Measurements from ENCODE around the gene AGAP1.

Gene AGAP1

GRCh38 chr2:236083934-236084333, 590.1 kb downstream of the AGAP1 start:
- H3K4me3 ChIP-seq (ENCODE audit: low read depth, low read length) = no peak overlapping the region
- no peak for TF ChIP-seq CTCF (conservative IDR thresholded peaks at IDR 0.05; ENCODE audit: low read depth, low read length)
- DNase-seq (ENCODE audit: low read depth) = no peak

- no peak for DNase-seq (ENCODE audit: low read depth)
- no peak overlapping the region for H3K4me3 ChIP-seq (ENCODE audit: low read depth, low read length)
- no peak for TF ChIP-seq CTCF (conservative IDR thresholded peaks at IDR 0.05; ENCODE audit: low read depth, low read length)
These were observed 591.4 kb downstream of the AGAP1 start for GRCh38 chr2:236085211-236085610.

GRCh38 chr2:236085647-236086046, 591.8 kb downstream of the AGAP1 start:
- TF ChIP-seq CTCF (conservative IDR thresholded peaks at IDR 0.05; ENCODE audit: low read depth, low read length) = no peak
- DNase-seq (ENCODE audit: low read depth) = no peak
- H3K4me3 ChIP-seq (ENCODE audit: low read depth, low read length) = no peak overlapping the region

- no peak overlapping the region for H3K4me3 ChIP-seq (ENCODE audit: low read depth, low read length)
- TF ChIP-seq CTCF (conservative IDR thresholded peaks at IDR 0.05; ENCODE audit: low read depth, low read length) = no peak
- no peak for DNase-seq (ENCODE audit: low read depth)
These were observed 592.6 kb downstream of the AGAP1 start for GRCh38 chr2:236086403-236086970.

- no peak for DNase-seq (ENCODE audit: low read depth)
- no peak overlapping the region for H3K4me3 ChIP-seq (ENCODE audit: low read depth, low read length)
- no peak for TF ChIP-seq CTCF (conservative IDR thresholded peaks at IDR 0.05; ENCODE audit: low read depth, low read length)
These were observed 593.2 kb downstream of the AGAP1 start for GRCh38 chr2:236086971-236087465.

- TF ChIP-seq CTCF (conservative IDR thresholded peaks at IDR 0.05; ENCODE audit: low read depth, low read length) = no peak
These were observed 594.7 kb downstream of the AGAP1 start for GRCh38 chr2:236088368-236089057.

More at GRCh38 chr2:236088368-236089057, 594.7 kb downstream of the AGAP1 start:
- DNase-seq (ENCODE audit: low read depth) = no peak
- H3K4me3 ChIP-seq (ENCODE audit: low read depth, low read length) = no peak overlapping the region
